Hippocampal formation (tissue), 2 donors: ENCODE measurements around the gene VAV3.
"Not testable (repeated sequence)": the region's sequence is repeated elsewhere in the genome, so short reads cannot be mapped to it uniquely, and the experiment has no call there.

ENCODE experiments used
- DNase-seq, 2 donors: peaks; one replicate each; lab custom pipeline; 2025; lab: John Stamatoyannopoulos, UW

Gene VAV3

DNA sequence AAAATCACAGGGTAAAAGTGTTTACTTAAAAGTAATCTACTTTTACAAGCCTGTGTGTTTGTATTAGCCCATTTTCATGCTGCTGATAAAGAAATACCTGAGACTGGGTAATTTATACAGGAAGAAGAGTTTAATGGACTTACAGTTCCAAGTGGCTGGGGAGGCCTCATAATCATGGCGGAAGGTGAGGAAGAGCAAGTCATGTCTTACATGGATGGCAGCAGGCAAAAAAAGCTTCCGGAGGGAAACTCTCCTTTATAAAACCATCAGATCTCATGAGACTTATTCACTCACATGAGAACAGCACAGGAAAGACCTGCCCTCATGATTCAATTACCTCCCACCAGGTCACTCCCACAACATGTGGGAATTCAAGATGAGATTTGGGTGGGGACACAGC lies 71.6 kb downstream of the VAV3 start:
- not testable (repeated sequence) for DNase-seq

DNA sequence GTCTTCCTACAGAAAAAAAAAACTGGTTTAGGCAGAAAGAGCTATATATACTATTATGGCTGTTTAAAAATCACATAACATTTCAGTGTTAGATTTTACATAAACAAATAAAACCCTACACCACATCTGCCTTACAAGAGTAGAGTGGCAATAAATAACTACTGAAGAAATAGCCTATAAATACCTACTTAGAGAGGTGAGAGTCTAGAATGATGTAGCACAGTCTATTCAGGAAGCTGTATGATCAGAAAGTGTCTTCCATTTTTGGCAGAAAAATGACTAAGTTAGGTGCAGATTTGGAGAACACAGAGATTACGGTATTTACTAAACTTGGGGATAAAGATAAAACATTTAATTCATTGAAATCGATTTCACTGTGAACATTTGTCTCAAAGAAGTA lies 75.5 kb downstream of the VAV3 start:
- DNase-seq: no peak

DNA sequence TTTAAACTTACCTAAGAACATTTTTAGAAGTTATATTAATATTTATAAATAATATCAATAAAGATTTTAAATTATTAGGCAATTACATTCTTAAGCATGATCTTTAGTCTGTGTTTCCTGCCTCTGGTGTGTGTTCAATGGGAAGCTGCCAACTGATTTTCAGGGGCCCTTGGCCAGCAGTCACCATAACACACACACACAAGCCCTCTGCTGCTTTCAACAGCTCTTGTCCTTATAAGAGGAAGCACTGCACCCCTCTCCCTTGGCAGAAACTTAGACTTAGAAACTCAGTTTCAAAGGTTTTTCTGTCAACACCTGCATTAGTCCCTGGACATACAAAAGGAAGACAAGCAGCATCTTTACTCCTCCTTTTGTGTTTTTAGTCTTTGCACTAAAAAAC lies 81.4 kb downstream of the VAV3 start:
- DNase-seq: no peak

DNA sequence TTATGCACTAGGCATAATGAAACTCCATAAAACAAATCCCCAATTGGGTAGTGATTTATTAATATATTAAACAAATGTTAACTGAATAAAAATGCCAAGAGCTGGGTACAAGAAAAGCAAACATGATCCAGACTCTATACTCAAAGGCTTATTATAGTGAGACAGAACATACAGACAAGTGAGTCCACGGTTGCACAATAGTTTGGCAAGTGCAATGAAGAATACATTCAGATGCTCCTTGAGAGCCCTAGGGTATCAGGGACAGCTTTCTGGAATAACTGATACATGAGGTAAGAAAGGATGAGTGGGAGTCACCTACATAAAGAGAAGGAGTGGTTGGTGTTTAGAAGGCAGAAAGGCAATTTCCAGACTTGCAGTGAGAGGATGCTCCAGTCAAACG lies 85.1 kb downstream of the VAV3 start:
- no peak for DNase-seq

DNA sequence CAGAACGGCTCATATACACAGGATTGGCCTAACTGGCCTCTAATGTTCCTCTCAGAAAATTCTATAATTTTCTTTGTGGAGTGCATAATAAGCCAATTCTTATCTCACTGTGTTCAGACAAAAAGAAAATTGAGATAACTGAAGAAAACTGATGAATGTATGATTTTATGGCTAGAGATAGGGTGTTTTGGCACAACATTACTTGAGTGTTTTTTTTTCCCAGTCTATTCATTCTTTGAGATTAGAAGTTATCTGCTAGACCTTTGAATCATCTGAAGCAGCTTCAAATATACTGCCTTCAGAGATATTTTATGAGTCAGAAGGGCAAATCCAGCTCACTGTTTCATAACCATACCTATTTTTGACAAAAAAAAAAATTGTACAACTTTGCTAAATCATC lies 85.6 kb downstream of the VAV3 start:
- no peak for DNase-seq

DNA sequence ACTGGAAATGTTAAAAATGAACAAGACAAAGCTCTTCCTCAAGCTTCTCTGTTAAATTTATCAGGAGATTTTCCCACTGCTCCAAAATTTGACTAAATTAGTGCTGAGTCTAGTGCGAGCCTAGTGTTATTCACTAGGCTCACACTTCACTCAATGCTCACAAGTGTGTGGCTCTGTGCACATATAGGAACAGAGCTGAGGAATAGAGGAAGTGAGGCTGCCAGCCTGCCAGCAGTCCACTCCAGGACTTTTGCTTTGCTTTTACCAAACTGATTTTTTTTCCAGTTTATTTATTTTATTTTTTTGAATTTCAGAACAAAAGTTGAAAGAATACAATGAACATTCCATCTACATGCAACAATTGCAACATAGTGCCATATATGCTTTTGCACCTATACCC lies 87.2 kb downstream of the VAV3 start:
- DNase-seq: no peak

DNA sequence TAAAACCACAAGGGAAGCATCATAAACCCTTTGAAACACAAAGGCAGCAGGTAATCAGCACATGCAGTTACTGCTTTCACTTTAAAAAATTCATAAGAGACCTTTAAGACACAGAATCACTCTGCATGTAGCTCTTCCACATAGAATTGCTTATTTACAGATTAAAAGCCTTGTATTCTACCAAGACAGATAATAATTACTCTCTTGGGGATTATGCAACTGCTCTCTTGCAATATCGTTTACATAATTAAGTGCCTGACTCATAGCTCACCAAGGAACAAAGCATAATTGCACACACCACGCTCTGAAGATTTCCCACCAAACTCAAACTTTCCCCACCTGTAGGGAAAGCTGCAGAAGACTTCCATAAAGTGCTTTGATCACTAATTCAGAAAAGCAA lies 87.9 kb downstream of the VAV3 start:
- no peak for DNase-seq

DNA sequence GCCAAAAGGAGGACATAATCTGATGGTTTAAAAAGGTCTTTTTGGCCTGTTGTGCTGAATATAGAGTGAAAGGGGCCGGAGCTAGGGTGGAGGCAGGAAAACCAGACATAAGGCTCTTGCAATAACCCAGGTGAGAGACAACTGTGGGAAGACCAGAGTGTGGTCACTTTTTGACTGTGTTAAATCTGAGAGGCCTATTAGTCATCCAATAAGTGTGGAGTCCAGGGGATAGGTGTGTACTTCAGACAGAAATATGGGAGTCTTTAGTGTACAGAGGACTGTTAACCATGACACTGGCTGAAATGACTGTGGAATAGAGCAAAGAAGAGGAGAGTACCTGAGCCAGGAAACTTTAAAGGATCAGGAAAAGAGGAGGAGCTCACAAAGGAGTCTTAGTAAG lies 89.3 kb downstream of the VAV3 start:
- no peak for DNase-seq

DNA sequence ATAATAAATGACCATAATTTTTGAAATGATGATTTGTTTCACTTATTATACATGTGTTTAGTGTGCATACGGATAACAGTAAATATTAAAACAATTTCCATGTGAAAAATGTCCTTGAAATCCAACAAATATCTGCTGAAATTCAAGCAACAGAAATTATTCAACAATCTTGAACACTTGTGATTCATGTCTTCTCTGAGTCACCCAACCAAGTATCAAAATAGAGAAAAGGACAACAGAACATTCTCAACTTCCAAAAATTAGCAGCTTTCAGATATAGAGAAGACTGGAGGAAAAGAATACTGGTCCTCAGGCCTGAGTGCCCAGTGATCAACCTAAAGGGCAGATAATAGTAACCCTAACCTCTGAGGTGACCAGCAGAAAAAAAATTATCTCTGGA lies 90.8 kb downstream of the VAV3 start:
- no peak for DNase-seq

DNA sequence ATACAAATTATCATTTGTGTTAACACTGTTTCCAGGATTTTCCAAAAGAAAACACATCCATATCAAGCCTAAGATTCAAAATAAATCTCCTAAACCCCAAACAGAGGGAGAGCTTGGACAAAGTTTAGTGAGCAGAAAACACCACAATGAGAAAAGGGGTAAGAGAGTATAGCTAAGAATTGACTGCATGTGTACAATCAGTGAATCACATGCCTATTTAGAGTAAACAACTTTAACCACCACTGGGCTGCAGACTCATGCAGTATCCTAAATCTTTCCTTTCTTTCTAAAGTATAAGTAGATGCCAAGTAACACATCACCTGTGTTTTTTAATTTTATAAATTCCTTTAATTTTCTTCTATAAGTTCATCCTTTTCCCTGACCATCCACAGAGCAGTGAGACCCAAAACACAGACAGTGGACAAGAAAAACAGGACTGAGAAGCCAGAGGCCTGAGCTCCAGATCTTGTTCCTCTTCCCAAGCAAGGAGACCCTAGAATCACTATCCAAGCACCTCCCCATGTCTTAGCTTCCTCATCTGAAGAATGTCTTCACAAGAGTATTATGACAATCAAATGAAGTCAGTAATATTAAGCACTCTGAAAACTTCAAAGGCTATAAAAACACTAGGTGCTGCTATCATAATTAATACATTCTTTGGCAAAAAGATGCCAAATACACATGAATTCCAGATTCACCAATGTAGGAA lies 93.1 kb downstream of the VAV3 start:
- no peak for DNase-seq

DNA sequence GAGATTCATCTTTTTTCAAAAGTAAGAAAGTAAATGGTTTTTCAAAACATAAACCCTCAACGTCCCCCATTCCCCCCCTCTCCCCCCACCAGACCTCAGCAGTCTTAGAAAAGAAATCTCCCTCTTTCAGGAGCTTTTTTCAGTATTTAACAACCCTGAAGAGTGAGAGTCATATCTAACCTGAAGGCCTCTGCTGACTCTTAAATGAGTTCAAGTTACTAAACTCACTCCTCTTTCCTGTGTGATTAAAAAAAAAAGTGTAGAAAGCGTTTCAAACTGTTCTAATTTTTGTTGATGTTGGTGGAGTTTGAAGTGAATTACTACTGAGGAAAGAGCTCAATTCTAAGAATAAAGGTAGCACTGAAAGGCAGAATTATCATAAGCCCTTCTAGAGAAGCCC lies 93.7 kb downstream of the VAV3 start:
- DNase-seq: no peak

DNA sequence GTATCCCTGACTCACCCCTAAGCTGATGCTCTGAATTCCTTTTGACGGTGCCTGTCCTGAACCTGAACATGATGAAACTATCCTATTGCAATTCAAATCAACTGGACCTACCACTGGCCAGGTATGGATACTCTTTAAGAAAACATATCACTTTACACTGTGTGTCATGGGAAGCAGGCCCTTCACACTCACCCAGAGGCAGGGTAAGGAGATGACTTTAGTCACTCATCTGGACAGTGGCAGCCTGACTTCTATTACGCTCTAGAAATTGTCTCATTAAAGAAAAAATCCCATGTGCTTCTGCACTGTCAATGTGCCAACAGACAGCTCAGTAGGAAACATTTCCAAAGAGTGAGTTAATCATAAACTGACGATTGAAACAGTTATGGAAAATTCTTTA lies 94.3 kb downstream of the VAV3 start:
- DNase-seq: no peak

DNA sequence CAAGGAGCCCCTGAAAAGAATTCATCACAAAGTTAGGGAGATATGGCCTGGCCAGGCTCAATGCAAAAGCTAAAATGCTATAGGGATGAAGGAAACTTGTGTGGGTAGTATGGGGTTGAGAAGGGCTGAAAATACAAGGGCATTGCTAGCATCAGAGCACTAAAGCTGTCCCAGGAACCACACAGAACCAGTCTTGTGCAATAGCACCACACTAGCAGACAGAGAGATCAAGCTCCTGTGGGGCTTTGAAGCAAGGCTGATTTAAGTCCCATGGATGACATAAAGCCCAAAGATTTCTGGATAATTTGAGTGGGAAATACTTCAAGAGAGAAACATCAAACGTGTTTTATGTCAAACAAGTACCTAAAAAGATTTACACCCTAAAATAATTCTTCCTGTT lies 97.1 kb downstream of the VAV3 start:
- no peak for DNase-seq

DNA sequence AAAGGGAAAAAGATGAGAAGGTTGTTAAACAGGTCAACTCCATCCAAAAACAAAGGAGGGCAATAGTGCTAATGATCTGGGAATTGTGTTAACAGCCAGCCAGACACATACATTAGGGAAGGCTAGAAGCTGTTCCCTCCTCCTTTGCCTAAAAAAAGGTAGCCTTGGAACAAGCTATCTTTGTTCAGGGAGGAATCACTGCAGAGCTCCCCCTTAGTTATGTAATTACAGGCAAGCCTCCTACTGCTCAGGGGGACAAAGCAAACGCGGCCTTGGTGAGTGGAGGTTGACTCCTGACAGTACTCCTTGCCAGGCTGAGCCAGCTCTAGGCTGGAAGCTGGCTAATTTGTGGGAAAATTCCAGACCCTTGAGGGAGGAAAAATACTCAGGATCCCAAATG lies 97.6 kb downstream of the VAV3 start:
- no peak for DNase-seq

DNA sequence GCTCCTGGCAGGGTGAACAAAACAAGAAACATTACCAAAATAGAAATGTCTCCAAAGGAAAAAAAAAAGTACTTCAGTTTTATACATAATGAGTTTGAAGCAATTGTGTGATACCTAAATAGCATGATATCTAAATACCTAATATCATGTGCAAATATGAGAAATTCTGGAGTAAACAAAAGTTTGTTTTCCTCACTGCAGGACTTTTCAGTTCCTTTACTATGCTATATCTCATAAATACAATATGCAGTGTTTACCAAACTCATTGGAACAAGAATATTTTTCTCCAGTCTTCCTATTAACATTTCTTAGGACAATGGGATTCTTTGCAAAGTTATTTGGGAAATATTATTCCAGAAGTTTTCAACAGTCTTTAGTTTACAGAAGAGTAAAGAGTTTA lies 98.1 kb downstream of the VAV3 start:
- DNase-seq: no peak

DNA sequence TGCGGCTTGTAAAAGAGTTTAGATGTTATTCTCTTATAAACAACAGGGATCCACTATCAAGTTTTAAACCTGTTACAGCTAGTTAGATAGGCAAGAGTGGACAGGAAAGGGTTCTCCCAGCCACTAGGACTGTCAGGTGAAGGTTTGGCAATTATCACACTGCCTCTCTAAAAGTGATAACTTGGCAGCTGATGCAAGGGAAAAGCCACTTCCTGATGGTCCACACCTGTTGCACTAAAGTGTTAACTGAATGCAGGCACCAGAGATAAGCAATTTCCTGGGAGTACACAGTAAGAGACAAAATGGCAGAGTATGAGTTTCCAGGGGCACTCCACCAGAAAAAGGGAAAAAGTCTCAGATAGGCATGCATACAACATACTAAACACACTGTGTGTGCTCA lies 99.4 kb downstream of the VAV3 start:
- DNase-seq: no peak

DNA sequence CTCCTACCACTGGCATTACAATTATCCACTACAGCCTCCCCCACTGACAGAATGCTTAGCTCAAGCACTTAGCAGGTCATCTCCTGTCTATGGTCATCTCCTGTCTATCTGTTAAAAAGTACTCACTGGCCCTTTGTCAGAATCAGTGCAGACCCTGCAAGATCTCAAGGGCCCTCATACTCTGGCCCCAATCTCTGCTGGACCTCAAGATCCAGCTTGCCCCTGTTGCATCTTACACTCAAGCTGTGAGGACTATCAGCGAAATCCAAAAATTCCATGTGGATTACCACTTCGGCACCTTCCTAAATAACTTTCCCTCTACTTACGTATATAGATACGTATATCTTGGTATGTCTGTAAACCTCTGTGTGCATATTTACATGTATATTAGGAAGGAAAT lies 101.6 kb downstream of the VAV3 start:
- no peak for DNase-seq

DNA sequence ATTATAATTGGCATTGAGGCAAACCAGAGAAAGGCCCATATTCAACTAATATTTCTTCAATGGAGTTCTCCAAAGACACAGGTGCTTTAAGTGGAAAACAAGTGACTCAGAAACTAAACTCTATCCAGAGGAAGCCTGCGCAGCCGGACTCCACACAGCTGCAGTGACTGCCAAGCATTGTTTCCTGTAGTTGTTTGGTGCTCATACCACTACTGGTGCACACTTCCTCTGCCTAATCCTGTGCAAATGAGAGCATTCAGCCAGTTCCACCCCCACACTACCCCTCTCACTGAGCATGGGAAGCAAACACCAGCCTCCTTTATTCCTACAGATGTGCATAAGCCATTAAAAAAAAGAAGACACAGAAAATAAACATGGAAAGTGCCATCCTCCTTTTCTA lies 102.9 kb downstream of the VAV3 start:
- no peak for DNase-seq

DNA sequence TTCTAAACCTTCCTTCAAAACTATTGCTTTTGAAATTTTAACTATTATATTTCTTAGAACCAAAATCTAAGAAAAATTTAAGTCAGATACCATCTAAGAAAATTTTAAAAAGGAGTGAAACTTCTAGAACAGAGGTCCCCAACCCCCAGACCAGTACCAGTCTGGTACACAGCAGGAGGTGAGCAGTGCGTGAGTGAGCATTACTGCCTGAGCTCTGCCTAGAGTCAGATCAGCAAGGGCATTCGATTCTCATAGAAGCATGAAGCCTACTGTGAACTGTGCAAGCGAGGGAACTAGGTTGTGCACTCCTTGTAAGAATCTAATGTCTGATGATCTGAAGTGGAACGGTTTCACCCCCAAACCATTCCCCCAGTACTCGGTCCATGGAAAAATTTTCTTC lies 106.7 kb downstream of the VAV3 start:
- DNase-seq: no peak

DNA sequence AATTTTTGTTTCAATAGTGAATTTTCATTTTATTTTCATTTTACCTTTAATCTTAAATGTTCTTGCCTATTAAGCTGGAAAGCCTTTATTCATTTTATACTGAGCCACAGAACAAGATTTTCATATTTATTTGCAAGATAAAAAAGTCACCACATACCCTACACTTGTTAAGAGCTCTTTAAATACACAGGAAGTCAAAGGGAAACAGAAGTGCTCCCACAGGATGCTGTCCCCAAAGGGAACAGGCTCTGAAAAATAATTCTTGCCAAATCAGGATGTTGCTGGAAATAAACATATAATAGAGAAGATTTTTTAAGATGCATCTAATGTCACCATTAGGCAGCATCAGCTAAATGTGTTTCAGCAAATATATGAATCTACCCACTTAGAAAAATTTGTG lies 113.6 kb downstream of the VAV3 start:
- DNase-seq: no peak

DNA sequence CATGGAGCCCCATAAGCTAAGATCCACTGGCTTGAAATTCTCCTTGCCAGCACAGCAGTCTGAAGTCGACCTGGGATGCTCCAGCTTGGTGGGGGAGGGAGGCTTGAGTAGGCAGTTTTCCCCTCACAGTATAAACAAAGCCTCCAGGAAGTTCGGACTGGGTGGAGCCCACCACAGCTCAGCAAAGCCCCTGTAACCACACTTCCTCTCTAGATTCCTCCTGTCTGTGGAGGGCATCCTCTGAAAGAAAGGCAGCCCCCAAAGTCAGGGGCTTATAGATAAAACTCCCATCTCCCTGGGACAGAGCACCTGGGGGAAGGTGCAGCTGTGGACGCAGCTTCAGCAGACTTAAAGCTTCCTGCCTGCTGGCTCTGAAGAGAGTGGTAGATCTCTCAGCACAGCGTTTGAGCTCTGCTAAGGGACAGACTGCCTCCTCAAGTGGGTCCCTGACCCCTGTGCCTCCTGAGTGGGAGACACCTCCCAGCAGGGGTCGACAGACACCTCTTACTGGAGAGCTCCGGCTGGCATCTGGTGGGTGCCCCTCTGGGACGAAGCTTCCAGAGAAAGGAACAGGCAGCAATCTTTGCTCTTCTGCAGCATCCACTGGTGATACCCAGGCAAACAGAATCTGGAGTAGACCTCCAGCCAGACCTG lies 120.3 kb downstream of the VAV3 start:
- DNase-seq: not testable (repeated sequence)

DNA sequence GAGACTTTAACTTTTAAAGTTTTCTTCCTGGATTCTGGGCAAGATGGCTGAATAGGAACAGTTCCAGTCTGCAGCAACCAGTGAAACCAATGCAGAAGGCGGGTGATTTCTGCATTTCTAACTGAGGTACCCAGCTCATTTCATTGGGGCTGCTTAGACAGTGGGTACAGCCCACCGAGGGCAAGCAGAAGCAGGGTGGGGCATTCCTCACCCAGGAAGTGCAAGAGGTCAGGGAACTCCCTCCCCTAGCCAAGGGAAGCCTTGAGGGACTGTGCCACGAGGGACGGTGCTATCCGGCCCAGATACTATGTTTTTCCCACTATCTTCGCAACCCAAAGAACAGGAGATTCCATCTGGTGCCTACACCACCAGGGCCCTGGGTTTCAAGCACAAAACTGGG lies 121.0 kb downstream of the VAV3 start:
- no peak for DNase-seq

DNA sequence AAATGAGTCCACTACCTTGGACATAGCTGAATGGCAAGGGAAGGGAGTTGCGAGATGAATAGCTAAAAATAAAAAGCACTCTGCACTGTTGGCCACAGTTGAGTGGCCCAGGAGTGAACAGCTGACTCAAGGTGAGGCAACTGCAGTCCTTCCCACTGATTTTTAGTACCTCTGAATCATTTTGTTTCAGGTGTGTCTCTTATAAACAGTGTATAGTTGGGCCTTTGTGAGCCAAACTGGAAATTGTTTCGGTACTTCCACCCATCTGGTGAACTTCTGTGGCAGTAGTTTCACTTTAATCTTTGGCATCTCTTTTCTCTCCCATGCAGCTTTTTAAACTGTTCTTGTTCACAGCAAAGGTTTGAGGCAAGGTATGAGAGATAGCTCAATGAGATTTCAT lies 122.7 kb downstream of the VAV3 start:
- no peak for DNase-seq

DNA sequence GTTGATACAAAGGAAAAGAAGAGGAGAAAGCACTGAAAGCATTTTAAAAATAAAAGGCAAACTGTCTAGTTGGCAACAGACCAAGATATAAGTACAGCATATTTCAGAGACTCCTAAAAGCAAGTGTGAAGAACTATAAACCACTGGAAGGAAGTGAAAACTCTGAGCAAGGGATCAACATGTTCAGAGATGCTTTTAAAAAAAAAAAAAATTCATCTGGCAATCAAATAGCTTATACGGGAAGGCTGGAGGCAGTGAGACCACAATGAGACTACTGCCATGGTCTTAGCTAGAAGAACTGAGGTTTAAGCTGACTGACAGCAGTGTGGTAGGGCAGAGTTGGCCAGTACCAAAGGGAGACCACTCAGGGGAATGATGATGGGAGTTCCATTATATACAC lies 124.3 kb downstream of the VAV3 start:
- no peak for DNase-seq
